Measurements from ENCODE around the gene SLCO3A1.

Gene SLCO3A1

GRCh38 chr15:91861223-91861622, 7.7 kb downstream of the SLCO3A1 start:
- DNase-seq (ENCODE audit: low read depth), result no peak

GRCh38 chr15:91862891-91863504, 9.5 kb downstream of the SLCO3A1 start:
- DNase-seq (ENCODE audit: low read depth), result no peak

GRCh38 chr15:91863621-91864255, 10.2 kb downstream of the SLCO3A1 start:
- DNase-seq (ENCODE audit: low read depth), result no peak

GRCh38 chr15:91864664-91865063, 11.2 kb downstream of the SLCO3A1 start:
- DNase-seq (ENCODE audit: low read depth), result no peak

GRCh38 chr15:91865486-91865885, 12.0 kb downstream of the SLCO3A1 start:
- no peak for DNase-seq (ENCODE audit: low read depth)

GRCh38 chr15:91865950-91866349, 12.4 kb downstream of the SLCO3A1 start:
- DNase-seq (ENCODE audit: low read depth), result no peak

GRCh38 chr15:91866371-91866905, 12.9 kb downstream of the SLCO3A1 start:
- DNase-seq (ENCODE audit: low read depth), result no peak

GRCh38 chr15:91866971-91867372, 13.5 kb downstream of the SLCO3A1 start:
- no peak for DNase-seq (ENCODE audit: low read depth)

- no peak for DNase-seq (ENCODE audit: low read depth)
Observed at GRCh38 chr15:91867581-91868026, 14.1 kb downstream of the SLCO3A1 start.

- no peak for DNase-seq (ENCODE audit: low read depth)
Observed at GRCh38 chr15:91870876-91871537, 17.5 kb downstream of the SLCO3A1 start.

GRCh38 chr15:91871837-91872236, 18.3 kb downstream of the SLCO3A1 start:
- no peak for DNase-seq (ENCODE audit: low read depth)

GRCh38 chr15:91872356-91873137, 19.0 kb downstream of the SLCO3A1 start:
- DNase-seq (ENCODE audit: low read depth), result no peak

GRCh38 chr15:91873138-91873536, 19.6 kb downstream of the SLCO3A1 start:
- no peak for DNase-seq (ENCODE audit: low read depth)

- no peak for DNase-seq (ENCODE audit: low read depth)
Observed at GRCh38 chr15:91874171-91874570, 20.7 kb downstream of the SLCO3A1 start.

- no peak for DNase-seq (ENCODE audit: low read depth)
Observed at GRCh38 chr15:91874992-91875660, 21.6 kb downstream of the SLCO3A1 start.

- DNase-seq (ENCODE audit: low read depth), result no peak
Observed at GRCh38 chr15:91876187-91876586, 22.7 kb downstream of the SLCO3A1 start.

GRCh38 chr15:91878319-91878870, 24.9 kb downstream of the SLCO3A1 start:
- no peak for DNase-seq (ENCODE audit: low read depth)

- DNase-seq (ENCODE audit: low read depth), result no peak
Observed at GRCh38 chr15:91879158-91879557, 25.6 kb downstream of the SLCO3A1 start.

- DNase-seq (ENCODE audit: low read depth), result no peak
Observed at GRCh38 chr15:91880373-91880772, 26.9 kb downstream of the SLCO3A1 start.

- DNase-seq (ENCODE audit: low read depth), result no peak
Observed at GRCh38 chr15:91881569-91882297, 28.2 kb downstream of the SLCO3A1 start.
